Testis (tissue), 2 donors: ENCODE measurements around the gene BICD1.

ENCODE experiments used
- POLR2A ChIP-seq: fragments of 450-650 bp; IDR thresholded peaks from one replicate; pipeline ENCODE4 v1.6.1; 2017; ENCODE audit warnings: antibody characterized with exemption, mild to moderate bottlenecking, moderate library complexity
- TF ChIP-seq, protein P1 (sequence below), 3 experiments: fragments of 450-650 bp in 2 of 3; fragments of 200-600 bp in 1 of 3; sonication (generic) in 1 of 3; IDR thresholded peaks; one replicate each; pipeline ENCODE4 v1.5.1; 2016 to 2019; ENCODE audit warnings: antibody characterized with exemption in 3 of 3, mild to moderate bottlenecking in 2 of 3, moderate library complexity in 1 of 3

DNA sequence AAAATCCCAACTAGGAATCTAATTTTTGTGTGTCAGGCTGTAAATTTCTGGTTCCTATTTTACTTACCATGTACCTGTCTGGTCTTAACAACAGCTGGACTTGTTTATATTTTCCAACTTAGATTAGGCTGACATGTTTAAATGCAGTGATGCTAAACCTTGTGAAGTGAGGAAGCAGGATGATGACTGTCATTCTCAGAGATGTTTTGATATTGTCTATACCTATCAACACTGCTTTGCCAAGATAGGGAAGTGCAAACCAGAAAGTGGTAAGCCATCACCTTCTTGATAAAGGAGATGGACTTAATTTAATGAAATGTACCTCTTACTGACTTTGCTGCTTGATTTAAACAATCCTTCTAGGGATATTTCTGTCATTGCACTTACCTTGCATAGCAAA, 2.1 kb downstream of the BICD1 start:
- TF ChIP-seq, protein P1, sequence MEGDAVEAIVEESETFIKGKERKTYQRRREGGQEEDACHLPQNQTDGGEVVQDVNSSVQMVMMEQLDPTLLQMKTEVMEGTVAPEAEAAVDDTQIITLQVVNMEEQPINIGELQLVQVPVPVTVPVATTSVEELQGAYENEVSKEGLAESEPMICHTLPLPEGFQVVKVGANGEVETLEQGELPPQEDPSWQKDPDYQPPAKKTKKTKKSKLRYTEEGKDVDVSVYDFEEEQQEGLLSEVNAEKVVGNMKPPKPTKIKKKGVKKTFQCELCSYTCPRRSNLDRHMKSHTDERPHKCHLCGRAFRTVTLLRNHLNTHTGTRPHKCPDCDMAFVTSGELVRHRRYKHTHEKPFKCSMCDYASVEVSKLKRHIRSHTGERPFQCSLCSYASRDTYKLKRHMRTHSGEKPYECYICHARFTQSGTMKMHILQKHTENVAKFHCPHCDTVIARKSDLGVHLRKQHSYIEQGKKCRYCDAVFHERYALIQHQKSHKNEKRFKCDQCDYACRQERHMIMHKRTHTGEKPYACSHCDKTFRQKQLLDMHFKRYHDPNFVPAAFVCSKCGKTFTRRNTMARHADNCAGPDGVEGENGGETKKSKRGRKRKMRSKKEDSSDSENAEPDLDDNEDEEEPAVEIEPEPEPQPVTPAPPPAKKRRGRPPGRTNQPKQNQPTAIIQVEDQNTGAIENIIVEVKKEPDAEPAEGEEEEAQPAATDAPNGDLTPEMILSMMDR (IDR thresholded peaks at IDR 0.05) = no peak
- no peak for TF ChIP-seq POLR2A
